MM.1S (cell line): ENCODE data around the gene METTL27.
"Not testable (repeated sequence)": the region's sequence is repeated elsewhere in the genome, so short reads cannot be mapped to it uniquely, and the experiment has no call there.

Source experiments
- DNase-seq: peaks from one replicate; pipeline ENCODE4 v3.0.0-alpha.2; 2015
- H2AFZ ChIP-seq: fragments of 300-600 bp; sonication (generic); 2 replicates; pipeline ENCODE4 v1.6.0; 2016; ENCODE audit warnings: antibody characterized with exemption, low read length
- H3F3A ChIP-seq: fragments of 300-600 bp; sonication (generic); 2 replicates; pipeline ENCODE4 v1.6.1; 2016; ENCODE audit warnings: mild to moderate bottlenecking, antibody characterized with exemption, low read length, moderate library complexity, mixed read lengths; ENCODE audit not compliant: insufficient read depth
- H3K27ac ChIP-seq: fragments of 300-600 bp; sonication (generic); 2 replicates; pipeline ENCODE4 v1.5.1; 2016; ENCODE audit warnings: mild to moderate bottlenecking, low read length
- H3K27me3 ChIP-seq: fragments of 300-600 bp; sonication (generic); replicated peaks from 2 replicates; pipeline ENCODE4 v1.6.0; 2016; ENCODE audit warnings: low read length; ENCODE audit not compliant: insufficient read depth
- H3K36me3 ChIP-seq: fragments of 300-600 bp; sonication (generic); replicated peaks from 2 replicates; pipeline ENCODE4 v1.6.1; 2016; ENCODE audit warnings: mild to moderate bottlenecking, low read length, mixed read lengths; ENCODE audit not compliant: insufficient read depth
- H3K4me1 ChIP-seq: fragments of 300-600 bp; sonication (generic); 2 replicates; pipeline ENCODE4 v1.6.1; 2016; ENCODE audit warnings: low read length, mixed read lengths
- H3K4me2 ChIP-seq: fragments of 300-600 bp; sonication (generic); 2 replicates; pipeline ENCODE4 v1.6.0; 2016; ENCODE audit warnings: low read depth, low read length
- H3K4me3 ChIP-seq: fragments of 300-600 bp; sonication (generic); 2 replicates; pipeline ENCODE4 v1.5.1; 2016; ENCODE audit warnings: low read length, mixed read lengths
- H3K79me2 ChIP-seq: fragments of 300-600 bp; sonication (generic); 2 replicates; pipeline ENCODE4 v1.6.1; 2016; ENCODE audit warnings: mixed run types, low read length, mixed read lengths
- H3K9ac ChIP-seq: fragments of 300-600 bp; sonication (generic); 2 replicates; pipeline ENCODE4 v1.6.1; 2016; ENCODE audit warnings: low read length, mixed read lengths
- H3K9me2 ChIP-seq: fragments of 300-600 bp; sonication (generic); replicated peaks from 2 replicates; pipeline ENCODE4 v1.6.1; 2016; ENCODE audit warnings: mild to moderate bottlenecking, low read length, mixed read lengths; ENCODE audit not compliant: insufficient read depth
- H3K9me3 ChIP-seq: fragments of 300-600 bp; sonication (generic); replicated peaks from 2 replicates; pipeline ENCODE4 v1.6.1; 2016; ENCODE audit warnings: mild to moderate bottlenecking, low read length, mixed read lengths; ENCODE audit not compliant: insufficient read depth
- H4K20me1 ChIP-seq: fragments of 300-600 bp; sonication (generic); 2 replicates; pipeline ENCODE4 v1.6.1; 2016; ENCODE audit warnings: mild to moderate bottlenecking, low read length, moderate library complexity, mixed read lengths; ENCODE audit not compliant: insufficient read depth
- CTCF ChIP-seq: fragments of 300-600 bp; sonication (generic); IDR thresholded peaks from 2 replicates; pipeline ENCODE4 v1.5.1; 2016; ENCODE audit warnings: antibody characterized with exemption, low read length, mixed read lengths
- EZH2 ChIP-seq: fragments of 300-600 bp; sonication (generic); optimal IDR thresholded peaks from 2 replicates; pipeline ENCODE3; 2017; ENCODE audit warnings: low read depth, mild to moderate bottlenecking, antibody characterized with exemption, low read length, mixed read lengths
- EZH2phosphoT487 ChIP-seq: fragments of 300-600 bp; sonication (generic); IDR thresholded peaks from 2 replicates; pipeline ENCODE4 v1.6.1; 2018; ENCODE audit warnings: antibody characterized with exemption, low read length

The METTL27 gene

GRCh38 chr7:73822319-73823173, 19.8 kb downstream of the METTL27 start:
- no peaks in the 10 kb centered on the region for H3K9me2 ChIP-seq
- TF ChIP-seq CTCF (no peak), EZH2phosphoT487 (no peak), EZH2 (no peak)
- no peaks in the 10 kb centered on the region for H3K36me3 ChIP-seq
- no peak overlapping the region for H2AFZ ChIP-seq
- no peak overlapping the region for H3K4me2 ChIP-seq
- H3F3A ChIP-seq = no peaks in the 10 kb centered on the region
- no peaks in the 10 kb centered on the region for H4K20me1 ChIP-seq
- no peak overlapping the region for H3K4me3 ChIP-seq
- H3K27me3 ChIP-seq = no peaks in the 10 kb centered on the region
- DNase-seq = no peak
- H3K79me2 ChIP-seq = no peaks in the 10 kb centered on the region
- no peak overlapping the region for H3K27ac ChIP-seq
- H3K9me3 ChIP-seq = no peaks in the 10 kb centered on the region
- no peaks in the 10 kb centered on the region for H3K4me1 ChIP-seq
- H3K9ac ChIP-seq = no peak overlapping the region

- H4K20me1 ChIP-seq, H3K9me2 ChIP-seq, H3K27me3 ChIP-seq, H3F3A ChIP-seq, H3K4me2 ChIP-seq, H3K9ac ChIP-seq, H3K36me3 ChIP-seq, H3K9me3 ChIP-seq, H3K27ac ChIP-seq, H3K4me3 ChIP-seq, H3K4me1 ChIP-seq, H3K79me2 ChIP-seq, H2AFZ ChIP-seq, DNase-seq: not testable (repeated sequence)
These were observed 20.6 kb downstream of the METTL27 start for GRCh38 chr7:73821597-73822285.

GRCh38 chr7:73820013-73820412, 22.3 kb downstream of the METTL27 start:
- Histone ChIP-seq H2AFZ (no peak overlapping the region), H3K27me3 (no peaks in the 10 kb centered on the region), H3K9me3 (no peaks in the 10 kb centered on the region), H3K4me1 (no peaks in the 10 kb centered on the region), H3K9me2 (no peaks in the 10 kb centered on the region), H3K79me2 (no peaks in the 10 kb centered on the region), H3K36me3 (no peaks in the 10 kb centered on the region), H3K4me3 (no peak overlapping the region), H3F3A (no peaks in the 10 kb centered on the region), H3K9ac (no peak overlapping the region), H3K27ac (no peak overlapping the region), H3K4me2 (no peak overlapping the region), H4K20me1 (no peaks in the 10 kb centered on the region)
- no peak for TF ChIP-seq CTCF
- no peak for TF ChIP-seq EZH2
- no peak for TF ChIP-seq EZH2phosphoT487
- DNase-seq = no peak

GRCh38 chr7:73817121-73817520, 25.2 kb downstream of the METTL27 start:
- Histone ChIP-seq H3K4me2 (no peak overlapping the region), H3K79me2 (no peaks in the 10 kb centered on the region), H3K27ac (no peak overlapping the region), H3F3A (no peaks in the 10 kb centered on the region), H3K36me3 (no peaks in the 10 kb centered on the region), H3K9ac (no peak overlapping the region), H3K27me3 (peaks cover 3% of the 10 kb centered on the region; the same call in 1 of the 2 replicates), H3K9me3 (no peaks in the 10 kb centered on the region), H3K4me3 (no peak overlapping the region), H3K9me2 (no peaks in the 10 kb centered on the region), H3K4me1 (no peaks in the 10 kb centered on the region), H2AFZ (no peak overlapping the region), H4K20me1 (no peaks in the 10 kb centered on the region)
- DNase-seq = no peak
- TF ChIP-seq CTCF (no peak), EZH2phosphoT487 (no peak)
